Measurements from ENCODE around the gene IGHMBP2.

IGHMBP2 gene

DNA sequence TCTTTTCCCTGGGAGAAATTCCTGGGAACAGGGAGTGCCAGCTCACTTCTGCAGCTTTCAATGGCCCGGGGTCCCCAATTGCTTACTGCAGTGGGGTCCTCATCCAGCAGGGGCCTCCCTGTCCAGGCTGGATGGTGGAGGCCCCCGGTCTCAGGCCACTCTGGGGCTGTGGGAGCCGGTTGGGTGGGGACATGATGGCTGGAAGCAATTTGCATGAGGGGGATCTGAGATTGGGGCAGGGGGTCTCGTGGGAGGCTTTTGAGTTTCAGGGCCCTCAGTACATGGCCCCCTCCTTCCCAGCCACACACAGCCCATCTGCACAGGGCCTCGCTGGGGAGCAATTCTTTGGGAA, 51.9 kb downstream of the IGHMBP2 start:
- Histone ChIP-seq H3K4me3 (ENCODE audit: low read depth, low read length) (no peak overlapping the region), H3K27ac (ENCODE audit: low read depth, low read length) (no peak overlapping the region), H3K4me1 (ENCODE audit: control insufficient read depth in 1 of 2, insufficient read depth in 2 of 2, low read length in 2 of 2) (no peaks in the 10 kb centered on the region), H3K4ac (ENCODE audit: low read depth, low read length) (no peak overlapping the region), H3K79me1 (ENCODE audit: low read length) (no peaks in the 10 kb centered on the region), H3K23ac (ENCODE audit: low read length) (no peak overlapping the region), H2BK120ac (ENCODE audit: insufficient read depth, low read length, poor library complexity) (no peak overlapping the region), H4K91ac (ENCODE audit: low read depth, low read length) (no peak overlapping the region), H3K18ac (ENCODE audit: low read length) (no peak overlapping the region), H2BK12ac (ENCODE audit: low read length) (no peak overlapping the region), H2AK5ac (ENCODE audit: low read length) (no peak overlapping the region), H3K9me3 (ENCODE audit: insufficient read depth, low read depth, low read length) (no peaks in the 10 kb centered on the region), H3K79me2 (ENCODE audit: control insufficient read depth, insufficient read depth, low read length, poor library complexity) (no peaks in the 10 kb centered on the region), H4K12ac (ENCODE audit: low read depth, low read length) (no peak overlapping the region), H2AFZ (ENCODE audit: insufficient read depth, low read length, poor library complexity) (no peak overlapping the region), H3K14ac (ENCODE audit: low read length) (no peak overlapping the region), H4K8ac (ENCODE audit: low read depth, low read length) (no peak overlapping the region), H2BK5ac (ENCODE audit: low read depth, low read length, poor library complexity) (no peak overlapping the region), H3K27me3 (ENCODE audit: insufficient read depth, low read length) (no peaks in the 10 kb centered on the region), H3K4me2 (ENCODE audit: low read length) (no peak overlapping the region), H3K36me3 (ENCODE audit: control insufficient read depth in 1 of 2, insufficient read depth in 2 of 2, low read length in 2 of 2) (no peaks in the 10 kb centered on the region), H3K9ac (ENCODE audit: low read length) (no peak overlapping the region)
- DNase-seq: no peak
- no CpG with 5 or more reads among the region's 5 CpGs for WGBS (ENCODE audit: extremely low coverage, insufficient coverage, insufficient read length)

DNA sequence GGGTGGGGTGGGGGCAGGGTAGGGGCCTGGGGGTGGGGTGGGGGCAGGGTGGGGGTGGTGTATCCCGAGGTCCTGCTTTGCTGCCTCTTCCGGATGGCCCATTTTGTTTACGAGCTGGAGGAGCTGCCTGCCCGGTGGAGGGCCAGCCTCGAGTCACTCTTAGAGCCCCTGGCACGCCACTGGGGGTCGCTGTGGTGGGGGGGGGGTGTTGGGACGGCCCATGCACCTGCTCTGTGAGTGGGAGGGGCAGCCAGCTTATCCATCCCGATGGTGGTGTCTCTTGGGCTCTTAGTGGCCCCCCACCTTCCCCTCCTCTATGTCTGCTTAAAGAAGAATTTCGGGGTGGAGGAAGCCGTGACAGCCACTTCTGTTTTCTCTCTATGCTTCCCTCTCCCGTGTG, 52.5 kb downstream of the IGHMBP2 start:
- no peak overlapping the region for H3K4me3 ChIP-seq (ENCODE audit: low read depth, low read length)
- no peak overlapping the region for H2AFZ ChIP-seq (ENCODE audit: insufficient read depth, low read length, poor library complexity)
- H3K27me3 ChIP-seq (ENCODE audit: insufficient read depth, low read length): no peaks in the 10 kb centered on the region
- no peak overlapping the region for H3K27ac ChIP-seq (ENCODE audit: low read depth, low read length)
- H3K36me3 ChIP-seq (ENCODE audit: control insufficient read depth in 1 of 2, insufficient read depth in 2 of 2, low read length in 2 of 2): no peaks in the 10 kb centered on the region
- H3K18ac ChIP-seq (ENCODE audit: low read length): no peak overlapping the region
- H3K14ac ChIP-seq (ENCODE audit: low read length): no peak overlapping the region
- H3K9ac ChIP-seq (ENCODE audit: low read length): no peak overlapping the region
- H3K4me1 ChIP-seq (ENCODE audit: control insufficient read depth in 1 of 2, insufficient read depth in 2 of 2, low read length in 2 of 2): no peaks in the 10 kb centered on the region
- no peak overlapping the region for H3K23ac ChIP-seq (ENCODE audit: low read length)
- no peak overlapping the region for H2BK120ac ChIP-seq (ENCODE audit: insufficient read depth, low read length, poor library complexity)
- H4K8ac ChIP-seq (ENCODE audit: low read depth, low read length): no peak overlapping the region
- no peaks in the 10 kb centered on the region for H3K79me2 ChIP-seq (ENCODE audit: control insufficient read depth, insufficient read depth, low read length, poor library complexity)
- H3K4me2 ChIP-seq (ENCODE audit: low read length): no peak overlapping the region
- H3K4ac ChIP-seq (ENCODE audit: low read depth, low read length): no peak overlapping the region
- no peaks in the 10 kb centered on the region for H3K79me1 ChIP-seq (ENCODE audit: low read length)
- no peak overlapping the region for H2BK12ac ChIP-seq (ENCODE audit: low read length)
- H4K12ac ChIP-seq (ENCODE audit: low read depth, low read length): no peak overlapping the region
- no peak overlapping the region for H4K91ac ChIP-seq (ENCODE audit: low read depth, low read length)
- no peak for DNase-seq
- H2BK5ac ChIP-seq (ENCODE audit: low read depth, low read length, poor library complexity): no peak overlapping the region
- H3K9me3 ChIP-seq (ENCODE audit: insufficient read depth, low read depth, low read length): no peaks in the 10 kb centered on the region
- no peak overlapping the region for H2AK5ac ChIP-seq (ENCODE audit: low read length)
- WGBS (ENCODE audit: extremely low coverage, insufficient coverage, insufficient read length): no CpG with 5 or more reads among the region's 12 CpGs

DNA sequence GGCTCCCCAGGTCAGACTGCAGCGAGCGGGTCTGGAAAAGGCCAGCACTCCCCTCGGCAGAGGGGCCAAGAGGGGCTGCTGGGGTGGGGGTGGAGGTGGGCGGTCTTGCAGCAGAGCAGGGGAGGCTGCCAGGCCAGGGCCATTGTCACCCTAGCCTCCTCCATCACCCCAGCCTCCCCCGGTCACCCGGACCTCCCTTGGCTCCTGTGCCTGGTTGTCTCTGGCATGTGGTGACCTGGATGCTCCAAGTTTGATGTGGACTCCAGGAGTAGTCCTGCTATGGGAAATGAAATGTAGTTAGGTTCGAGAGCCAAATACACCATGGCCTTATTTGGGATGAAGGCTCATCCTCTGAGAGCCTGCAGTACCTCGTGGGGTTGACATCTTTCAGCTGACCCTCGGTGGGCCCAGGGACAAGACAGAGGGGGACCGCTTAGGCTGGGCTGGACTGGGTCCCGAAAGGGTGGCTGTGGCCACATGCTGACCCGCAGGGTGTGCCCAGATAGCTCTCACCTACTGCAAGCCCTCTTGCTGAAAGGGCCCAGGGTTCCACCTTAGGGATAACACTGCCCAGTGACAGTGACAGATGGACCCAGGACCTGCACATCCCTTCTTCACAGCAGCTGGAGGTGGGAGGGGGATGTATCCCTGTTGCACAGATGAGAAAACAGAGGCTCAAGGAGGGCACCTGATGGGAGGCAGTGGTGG, 53.0 kb downstream of the IGHMBP2 start:
- no peak overlapping the region for H3K23ac ChIP-seq (ENCODE audit: low read length)
- H2BK5ac ChIP-seq (ENCODE audit: low read depth, low read length, poor library complexity): no peak overlapping the region
- no peak overlapping the region for H3K4ac ChIP-seq (ENCODE audit: low read depth, low read length)
- H3K36me3 ChIP-seq (ENCODE audit: control insufficient read depth in 1 of 2, insufficient read depth in 2 of 2, low read length in 2 of 2): no peaks in the 10 kb centered on the region
- no peak overlapping the region for H2AK5ac ChIP-seq (ENCODE audit: low read length)
- no peaks in the 10 kb centered on the region for H3K4me1 ChIP-seq (ENCODE audit: control insufficient read depth in 1 of 2, insufficient read depth in 2 of 2, low read length in 2 of 2)
- H2AFZ ChIP-seq (ENCODE audit: insufficient read depth, low read length, poor library complexity): no peak overlapping the region
- no peaks in the 10 kb centered on the region for H3K9me3 ChIP-seq (ENCODE audit: insufficient read depth, low read depth, low read length)
- H3K79me2 ChIP-seq (ENCODE audit: control insufficient read depth, insufficient read depth, low read length, poor library complexity): no peaks in the 10 kb centered on the region
- H3K27ac ChIP-seq (ENCODE audit: low read depth, low read length): no peak overlapping the region
- no peak overlapping the region for H4K12ac ChIP-seq (ENCODE audit: low read depth, low read length)
- no peak overlapping the region for H3K4me3 ChIP-seq (ENCODE audit: low read depth, low read length)
- H3K9ac ChIP-seq (ENCODE audit: low read length): no peak overlapping the region
- no peak overlapping the region for H4K91ac ChIP-seq (ENCODE audit: low read depth, low read length)
- H3K79me1 ChIP-seq (ENCODE audit: low read length): no peaks in the 10 kb centered on the region
- H3K27me3 ChIP-seq (ENCODE audit: insufficient read depth, low read length): no peaks in the 10 kb centered on the region
- no peak overlapping the region for H4K8ac ChIP-seq (ENCODE audit: low read depth, low read length)
- H2BK12ac ChIP-seq (ENCODE audit: low read length): no peak overlapping the region
- H3K18ac ChIP-seq (ENCODE audit: low read length): no peak overlapping the region
- DNase-seq: no peak
- no peak overlapping the region for H3K14ac ChIP-seq (ENCODE audit: low read length)
- H3K4me2 ChIP-seq (ENCODE audit: low read length): no peak overlapping the region
- no CpG with 5 or more reads among the region's 12 CpGs for WGBS (ENCODE audit: extremely low coverage, insufficient coverage, insufficient read length)
- H2BK120ac ChIP-seq (ENCODE audit: insufficient read depth, low read length, poor library complexity): no peak overlapping the region

DNA sequence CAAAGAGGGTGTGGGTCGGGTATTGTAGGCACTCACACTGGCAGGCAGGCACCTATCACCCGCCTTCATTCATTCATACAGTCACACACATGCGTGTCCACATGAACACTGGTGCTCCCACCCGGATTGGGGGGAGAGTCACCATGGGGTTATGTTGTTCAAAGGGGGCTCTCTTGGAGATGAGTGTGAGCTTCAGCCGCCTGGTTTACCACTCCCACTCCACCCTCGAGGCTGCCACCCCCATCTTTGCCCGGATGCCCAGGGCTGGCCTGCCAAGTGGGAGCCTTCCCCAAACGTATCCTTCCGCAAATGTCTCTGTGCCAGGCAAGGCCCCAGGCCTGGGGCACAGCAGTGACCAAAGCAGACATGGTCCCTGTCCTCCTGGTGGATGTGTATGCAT, 54.5 kb downstream of the IGHMBP2 start:
- Histone ChIP-seq H4K12ac (ENCODE audit: low read depth, low read length) (no peak overlapping the region), H3K4me1 (ENCODE audit: control insufficient read depth in 1 of 2, insufficient read depth in 2 of 2, low read length in 2 of 2) (no peaks in the 10 kb centered on the region), H2AFZ (ENCODE audit: insufficient read depth, low read length, poor library complexity) (no peak overlapping the region), H2BK12ac (ENCODE audit: low read length) (no peak overlapping the region), H3K79me2 (ENCODE audit: control insufficient read depth, insufficient read depth, low read length, poor library complexity) (no peaks in the 10 kb centered on the region), H2BK5ac (ENCODE audit: low read depth, low read length, poor library complexity) (no peak overlapping the region), H3K4me2 (ENCODE audit: low read length) (no peak overlapping the region), H3K4ac (ENCODE audit: low read depth, low read length) (no peak overlapping the region), H3K4me3 (ENCODE audit: low read depth, low read length) (no peak overlapping the region), H3K27me3 (ENCODE audit: insufficient read depth, low read length) (no peaks in the 10 kb centered on the region), H3K23ac (ENCODE audit: low read length) (no peak overlapping the region), H3K18ac (ENCODE audit: low read length) (no peak overlapping the region), H3K14ac (ENCODE audit: low read length) (no peak overlapping the region), H3K9ac (ENCODE audit: low read length) (no peak overlapping the region), H2AK5ac (ENCODE audit: low read length) (no peak overlapping the region), H2BK120ac (ENCODE audit: insufficient read depth, low read length, poor library complexity) (no peak overlapping the region), H3K36me3 (ENCODE audit: control insufficient read depth in 1 of 2, insufficient read depth in 2 of 2, low read length in 2 of 2) (no peaks in the 10 kb centered on the region), H3K79me1 (ENCODE audit: low read length) (no peaks in the 10 kb centered on the region), H4K91ac (ENCODE audit: low read depth, low read length) (no peak overlapping the region), H3K9me3 (ENCODE audit: insufficient read depth, low read depth, low read length) (peaks cover 2% of the 10 kb centered on the region), H3K27ac (ENCODE audit: low read depth, low read length) (no peak overlapping the region), H4K8ac (ENCODE audit: low read depth, low read length) (no peak overlapping the region)
- DNase-seq: no peak
- WGBS (ENCODE audit: extremely low coverage, insufficient coverage, insufficient read length): no CpG with 5 or more reads among the region's 9 CpGs
